Pons (tissue), 1 donor: ENCODE data around the gene TMCC2.
"Not testable (repeated sequence)": the region's sequence is repeated elsewhere in the genome, so short reads cannot be mapped to it uniquely, and the experiment has no call there.

Experiments used
- DNase-seq: peaks from one replicate; pipeline ENCODE4 v3.0.0-alpha.2; 2016; ENCODE audit warnings: low spot score

TMCC2 gene

DNA sequence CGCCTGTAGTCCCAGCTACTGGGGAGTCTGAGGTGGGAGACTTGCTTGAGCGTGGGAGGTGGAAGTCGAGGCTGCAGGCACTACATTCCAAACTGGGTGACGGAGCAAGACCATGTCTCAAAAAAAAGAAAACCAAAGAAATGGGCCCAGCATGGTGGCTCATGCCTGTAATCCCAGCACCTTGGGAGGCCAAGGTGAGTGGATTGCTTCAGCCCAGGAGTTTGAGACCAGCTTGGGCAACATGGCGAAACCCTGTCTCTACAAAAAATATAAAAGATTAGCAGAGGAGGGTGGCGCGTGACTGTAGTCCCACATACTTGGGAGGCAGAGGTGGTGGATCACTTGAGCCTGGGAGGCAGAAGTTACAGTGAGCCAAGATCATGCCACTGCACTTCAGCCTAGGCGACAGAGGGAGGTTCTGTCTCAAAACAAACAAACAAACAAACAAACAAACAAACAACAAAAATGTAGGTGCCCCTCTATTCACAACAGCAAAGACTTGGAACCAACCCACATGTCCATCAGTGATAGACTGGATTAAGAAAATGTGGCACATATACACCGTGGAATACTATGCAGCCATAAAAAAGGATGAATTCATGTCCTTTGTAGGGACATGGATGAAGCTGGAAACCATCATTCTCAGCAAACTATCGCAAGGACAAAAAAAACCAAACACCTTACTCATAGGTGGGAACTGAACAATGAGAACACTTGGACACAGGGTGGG is 53.1 kb downstream of the TMCC2 start:
- not testable (repeated sequence) for DNase-seq

DNA sequence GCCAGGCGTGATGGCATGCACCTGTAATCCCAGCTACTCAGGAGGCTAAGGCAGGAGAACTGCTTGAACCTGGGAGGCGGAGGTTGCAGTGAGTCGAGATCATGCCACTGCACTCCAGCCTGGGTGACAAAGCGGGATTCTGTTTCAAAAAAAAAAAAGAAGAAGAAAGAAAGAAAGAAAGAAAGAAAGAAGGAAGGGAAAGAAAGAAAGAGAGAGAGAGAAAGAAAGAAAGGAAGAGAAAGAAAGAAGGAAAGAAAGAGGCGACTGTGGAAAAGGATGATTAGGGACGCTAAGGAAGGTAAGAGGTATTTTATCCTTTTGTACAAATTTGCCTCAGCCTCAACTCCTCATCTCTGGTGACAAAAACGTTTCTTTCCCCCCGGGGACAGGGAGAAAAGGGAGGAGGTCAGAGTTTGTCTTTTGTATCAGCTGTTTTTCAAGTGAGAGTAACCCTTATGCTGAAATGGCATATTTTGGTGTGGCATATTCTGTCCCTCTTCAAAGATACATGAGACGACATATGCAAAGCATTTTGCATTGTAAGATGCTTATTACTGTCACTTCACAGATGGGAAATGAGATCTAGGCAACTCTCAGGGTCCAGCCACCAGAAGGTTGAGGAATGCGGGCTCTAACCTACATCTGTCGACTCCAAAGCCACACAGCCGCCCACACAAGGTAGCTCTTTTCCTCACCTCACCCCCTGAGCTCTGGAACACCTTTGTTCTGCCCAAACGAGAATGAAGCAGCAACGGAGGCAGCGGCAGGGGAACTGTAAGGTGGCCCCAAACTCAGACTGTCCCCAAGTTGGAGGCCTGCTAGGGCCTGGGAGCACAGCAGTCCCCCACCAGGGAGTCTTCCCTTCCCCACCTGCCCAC is 55.8 kb downstream of the TMCC2 start:
- DNase-seq = no peak

DNA sequence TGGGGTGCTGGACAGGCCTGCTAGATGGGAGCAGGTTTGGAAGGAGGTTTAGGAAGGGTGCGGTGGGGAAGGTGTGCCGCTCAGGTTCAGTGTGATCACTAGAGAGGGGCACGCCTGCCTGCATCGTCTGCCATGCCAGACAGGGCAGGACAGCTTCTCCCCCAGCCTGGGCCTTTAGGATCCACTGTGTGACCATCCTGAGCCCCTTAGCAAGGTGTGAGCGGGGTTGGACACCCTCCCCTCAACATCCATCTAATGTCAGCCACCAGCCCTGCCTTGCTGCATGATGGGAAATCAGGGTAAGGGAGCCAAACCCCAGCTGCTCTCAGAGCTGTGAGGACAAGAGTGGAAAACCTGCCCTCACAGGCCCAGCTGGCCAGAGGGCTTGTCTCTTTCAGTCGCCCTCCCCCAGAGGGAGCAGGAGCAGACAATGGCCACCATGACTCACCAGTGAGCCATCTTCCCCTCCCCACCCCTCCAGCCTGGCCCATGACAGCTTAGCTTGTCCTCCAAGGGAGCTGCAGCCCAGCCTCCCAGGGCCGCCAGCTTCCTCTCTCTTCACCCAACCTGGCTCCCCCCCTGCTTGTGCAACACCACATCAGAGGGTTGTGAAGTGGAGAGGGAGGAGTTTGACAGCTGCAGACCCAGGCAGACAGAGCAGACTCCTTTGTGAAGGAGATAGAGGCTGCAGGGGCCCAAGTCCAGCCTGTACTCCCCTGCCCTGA is 56.8 kb downstream of the TMCC2 start:
- peak; percentile 95 for DNase-seq

DNA sequence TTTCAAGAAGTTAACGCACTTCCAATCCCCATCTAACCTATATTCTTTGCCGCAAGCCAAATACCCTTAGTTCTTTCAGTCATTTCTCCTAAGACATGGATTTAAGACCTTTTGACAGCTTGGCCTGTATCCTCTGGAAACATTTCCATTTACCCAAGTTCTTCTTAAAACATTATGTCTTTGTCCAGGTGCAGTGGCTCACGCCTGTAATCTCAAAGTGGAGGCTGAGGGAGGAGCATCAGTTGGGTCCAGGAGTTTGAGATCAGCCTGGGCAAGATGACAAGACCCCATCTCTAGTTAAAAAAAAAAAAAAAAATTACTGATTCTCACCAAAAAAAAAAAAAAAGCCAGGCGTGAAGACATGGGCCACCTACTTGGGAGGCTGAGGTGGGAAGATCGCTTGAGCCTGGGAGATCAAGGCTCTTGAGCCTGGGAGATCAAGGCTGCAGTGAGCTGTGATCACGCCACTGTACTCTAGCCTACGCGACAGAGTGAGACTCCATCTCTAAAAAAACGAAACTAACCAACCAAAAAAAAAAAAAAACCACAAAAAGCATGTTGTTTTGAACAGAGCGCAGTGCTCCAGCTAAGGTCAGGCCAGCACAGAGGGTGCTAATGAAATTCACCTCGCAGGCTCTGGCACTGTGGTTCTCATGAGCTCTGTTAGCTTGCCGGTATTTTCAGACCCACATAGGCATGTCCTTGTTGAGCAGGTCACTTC is 57.8 kb downstream of the TMCC2 start:
- no peak for DNase-seq

DNA sequence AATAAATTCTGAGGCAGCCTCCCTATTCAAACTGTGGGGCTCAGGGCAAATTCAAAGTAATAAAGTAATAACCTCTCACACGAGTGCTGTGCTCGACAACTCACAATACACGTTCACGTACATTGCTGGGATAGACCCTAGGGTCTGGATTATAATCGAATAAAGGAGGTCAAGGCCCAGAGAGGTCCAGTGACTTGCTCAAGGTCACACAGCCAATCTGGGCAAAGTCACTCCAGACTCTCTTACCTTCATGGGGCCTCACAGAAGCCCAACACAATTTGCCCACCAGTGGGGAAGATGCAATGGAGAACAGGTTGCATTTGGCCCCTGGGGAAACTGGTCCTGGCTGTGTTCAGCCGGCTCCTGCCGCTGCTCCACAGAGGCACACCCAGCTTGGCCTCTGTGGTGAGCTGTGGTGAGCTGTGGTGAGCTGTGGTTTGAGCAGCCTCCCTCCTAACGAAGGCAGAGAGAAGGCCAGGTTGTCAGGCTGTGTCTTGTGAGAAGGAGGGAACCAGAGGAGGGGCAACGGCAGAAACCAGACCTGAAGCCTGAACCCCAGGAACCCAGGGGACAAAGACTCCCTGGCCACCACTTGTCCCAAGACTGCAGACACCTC is 58.7 kb downstream of the TMCC2 start:
- no peak for DNase-seq

DNA sequence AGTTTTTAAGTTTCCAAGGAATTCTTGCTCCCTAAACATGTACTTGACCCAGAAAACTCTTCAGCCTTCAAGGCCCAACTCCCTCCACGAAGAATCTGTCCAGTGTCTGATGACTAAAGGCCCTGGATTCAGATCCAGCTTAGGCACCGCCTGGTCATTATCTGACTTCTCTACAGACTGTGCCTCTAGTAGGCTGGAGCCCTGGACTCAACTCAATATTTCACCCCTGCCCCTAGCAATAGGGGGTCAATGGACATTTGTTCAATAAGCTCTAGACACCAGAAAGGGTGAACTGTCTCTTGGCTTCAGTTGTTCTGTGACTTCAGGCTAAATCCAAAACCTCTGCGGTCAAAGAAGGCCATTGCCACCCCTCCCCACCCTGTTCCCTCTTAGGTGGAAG is 59.3 kb downstream of the TMCC2 start:
- DNase-seq = no peak

DNA sequence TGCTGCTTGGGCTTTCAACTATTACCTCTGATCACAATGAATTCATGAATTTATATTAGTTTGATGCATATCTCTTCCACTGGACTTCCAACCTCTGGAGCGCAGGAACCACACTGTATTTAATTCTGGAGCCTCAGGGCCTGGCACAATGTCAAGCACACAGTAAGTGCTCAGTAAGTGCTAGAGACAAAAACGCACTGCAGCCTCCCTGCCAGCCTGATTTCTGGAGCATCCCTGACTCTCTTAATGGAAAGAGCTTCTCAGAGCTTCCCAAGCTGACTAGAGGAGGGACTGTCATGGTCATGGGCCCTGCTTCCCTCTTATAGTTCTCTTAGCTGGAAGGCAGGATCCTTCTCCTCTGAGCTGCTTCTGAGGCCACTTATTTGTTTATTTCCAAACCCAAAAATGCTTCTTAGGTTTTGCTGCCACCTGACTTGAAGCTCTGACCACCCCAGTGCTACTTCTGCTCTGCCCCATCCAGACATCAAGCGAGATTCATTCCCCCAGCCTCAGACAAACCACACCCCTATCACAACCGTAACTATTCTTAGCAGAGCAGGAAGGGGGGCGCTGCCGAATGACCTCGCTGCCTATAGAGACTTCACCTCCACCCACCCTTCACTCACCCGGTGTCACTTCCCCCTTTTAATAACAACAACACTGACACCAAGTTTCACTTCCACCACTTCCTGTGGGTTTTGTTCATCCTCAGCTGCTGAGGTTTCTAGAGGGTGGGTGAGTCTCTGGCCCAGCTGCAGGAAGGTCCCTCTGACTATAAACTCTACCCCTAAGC is 60.2 kb downstream of the TMCC2 start:
- peak; percentile 90 for DNase-seq

DNA sequence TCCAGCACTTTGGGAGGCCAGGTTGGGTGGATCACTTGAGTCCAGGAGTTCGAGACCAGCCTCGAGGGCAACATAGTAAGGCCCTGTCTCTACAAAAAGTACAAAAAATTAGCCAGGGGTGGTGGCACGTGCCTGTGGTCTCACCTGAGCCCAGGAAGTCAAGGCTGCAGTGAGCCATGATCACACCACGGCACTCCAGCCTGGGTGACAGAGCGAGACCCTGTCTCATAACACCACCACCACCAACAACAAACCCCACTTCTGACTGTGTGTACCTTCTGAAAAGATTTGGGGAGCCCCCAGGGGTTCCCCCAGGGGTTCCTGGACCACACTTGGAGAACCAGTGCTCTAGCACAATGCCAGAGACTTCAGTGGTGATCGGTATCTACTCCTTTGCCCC is 63.9 kb downstream of the TMCC2 start:
- DNase-seq = no peak

DNA sequence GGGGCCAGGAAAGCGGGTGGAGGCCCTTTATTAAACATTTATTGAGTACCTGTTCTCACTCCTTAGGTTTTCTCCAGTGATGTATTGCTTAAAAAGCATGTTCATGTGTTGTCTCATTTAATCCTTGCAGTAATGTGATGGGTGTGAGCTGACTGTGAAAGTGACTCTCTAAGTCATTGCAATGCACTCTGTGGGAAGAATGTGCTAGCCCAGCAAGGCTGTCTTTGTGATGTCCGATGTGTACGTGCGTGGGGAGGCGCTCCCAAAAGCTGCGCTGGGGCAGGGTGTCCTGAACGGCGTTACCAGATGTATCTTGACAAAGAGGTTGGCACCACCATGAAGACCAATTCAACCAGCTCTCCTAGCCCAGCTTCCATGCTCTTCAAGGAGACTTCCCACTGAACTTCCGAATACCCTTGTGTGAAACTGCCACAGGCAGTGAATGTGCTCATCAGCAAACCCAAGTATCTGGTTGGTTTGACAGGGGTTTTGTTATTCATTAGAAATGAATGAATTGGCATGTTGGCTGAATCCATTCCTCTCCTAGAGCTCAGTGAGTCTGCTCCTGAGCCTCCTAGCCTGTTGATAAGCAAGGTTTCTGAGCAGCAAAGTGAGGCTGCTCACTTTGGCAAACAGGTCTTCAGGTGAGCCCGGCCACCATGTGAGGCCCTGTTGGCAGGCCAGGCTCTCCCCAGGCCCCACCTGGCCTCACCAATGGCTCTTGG is 65.8 kb downstream of the TMCC2 start:
- no peak for DNase-seq

DNA sequence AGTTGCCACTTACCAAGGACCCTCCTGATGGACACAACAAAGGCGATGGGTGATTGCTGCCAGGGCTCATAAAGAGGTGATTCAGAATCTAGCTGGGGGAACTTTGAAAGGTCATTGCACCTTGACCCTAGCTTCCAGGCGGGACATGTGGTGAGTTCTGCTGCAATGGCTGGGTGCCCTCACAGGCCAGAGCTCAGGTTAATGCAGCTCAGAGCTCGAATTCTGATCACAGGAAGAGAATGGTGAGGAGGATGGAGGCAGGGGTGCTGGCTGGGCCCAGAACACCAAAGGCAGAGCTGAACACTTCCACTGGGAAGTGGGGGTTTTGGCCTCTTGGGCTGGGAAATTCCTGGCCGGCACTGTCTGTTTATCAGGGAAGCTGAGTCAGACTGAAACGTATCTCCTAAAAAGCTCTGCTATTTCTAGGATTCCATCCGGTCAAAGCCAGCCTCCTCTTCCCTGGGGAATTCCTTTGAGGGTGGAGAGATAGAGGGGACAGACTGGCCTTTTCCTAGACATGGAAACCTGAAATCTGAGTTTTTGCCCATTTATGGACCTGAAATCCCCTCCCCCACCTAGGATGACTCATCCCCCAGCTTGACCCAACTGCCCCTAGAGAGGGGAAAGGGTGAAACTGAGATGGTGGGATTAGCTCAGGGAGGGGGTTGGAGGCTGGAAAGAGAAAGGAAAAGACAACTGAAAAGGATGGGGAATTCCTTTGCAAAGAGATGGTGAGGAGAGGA is 66.6 kb downstream of the TMCC2 start:
- DNase-seq = no peak

DNA sequence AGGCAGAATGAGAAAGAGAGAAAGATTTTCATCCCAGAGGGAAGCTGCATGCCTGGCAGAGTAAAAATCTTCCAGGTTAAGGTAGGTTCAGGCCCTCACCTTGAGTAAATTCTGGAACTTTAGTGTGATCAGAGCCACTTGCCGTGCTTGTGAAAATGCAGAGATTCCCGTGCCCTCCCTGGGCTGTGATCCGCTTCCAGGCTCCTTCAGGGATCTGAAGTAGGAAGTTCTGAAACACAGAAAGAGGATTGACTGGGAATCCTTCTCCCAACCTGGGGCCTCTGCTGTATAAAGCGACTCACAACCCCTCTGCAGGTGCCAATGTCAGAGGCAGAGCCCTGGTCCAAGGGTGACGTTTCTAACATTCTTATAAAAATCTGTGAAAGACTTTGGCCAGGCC is 67.2 kb downstream of the TMCC2 start:
- no peak for DNase-seq

DNA sequence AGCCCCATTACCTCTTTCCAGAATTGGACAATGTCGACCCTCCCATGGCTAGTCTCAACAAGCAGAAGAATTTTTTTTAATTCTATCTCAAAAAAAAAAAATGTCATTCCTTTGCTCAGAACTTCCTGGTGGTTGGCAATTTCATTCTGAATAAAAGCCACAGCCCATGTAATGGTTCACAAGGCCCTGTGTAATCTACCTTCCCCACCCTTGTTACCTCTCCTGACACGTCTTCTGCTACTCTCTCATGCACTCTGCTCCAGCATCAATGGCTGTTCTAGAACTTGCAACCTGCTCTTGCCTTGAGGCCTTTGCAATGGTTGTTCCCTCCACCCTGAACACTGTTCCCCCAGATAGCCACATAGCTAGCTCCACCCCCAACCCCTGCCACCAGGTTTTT is 68.4 kb downstream of the TMCC2 start:
- DNase-seq = no peak

DNA sequence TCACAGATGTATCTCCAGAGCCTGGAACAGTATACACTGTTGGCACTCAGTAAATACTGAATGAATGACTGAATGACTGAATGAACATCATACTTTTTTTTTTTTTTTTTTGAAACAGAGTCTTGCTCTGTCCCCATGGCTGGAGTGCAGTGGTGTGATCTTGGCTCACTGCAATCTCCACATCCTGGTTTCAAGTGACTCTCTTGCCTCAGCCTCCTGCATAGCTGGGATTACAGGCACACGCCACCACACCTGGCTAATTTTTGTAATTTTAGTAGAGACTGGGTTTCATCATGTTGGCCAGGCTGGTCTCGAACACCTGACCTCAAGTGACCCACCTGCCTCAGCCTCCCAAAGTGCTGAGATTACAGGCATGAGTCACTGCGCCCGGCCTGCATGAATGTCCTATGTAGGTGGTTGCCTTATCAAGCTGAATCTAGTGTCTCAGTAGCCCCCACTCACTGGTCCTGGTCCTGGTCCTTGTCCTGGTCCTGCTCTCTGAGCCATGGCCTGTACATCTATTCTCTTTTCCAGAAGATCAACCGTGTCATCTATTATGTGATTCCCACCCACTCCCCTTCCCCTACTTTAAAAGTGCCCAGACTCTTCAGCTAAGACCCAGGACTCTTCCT is 69.9 kb downstream of the TMCC2 start:
- not testable (repeated sequence) for DNase-seq

DNA sequence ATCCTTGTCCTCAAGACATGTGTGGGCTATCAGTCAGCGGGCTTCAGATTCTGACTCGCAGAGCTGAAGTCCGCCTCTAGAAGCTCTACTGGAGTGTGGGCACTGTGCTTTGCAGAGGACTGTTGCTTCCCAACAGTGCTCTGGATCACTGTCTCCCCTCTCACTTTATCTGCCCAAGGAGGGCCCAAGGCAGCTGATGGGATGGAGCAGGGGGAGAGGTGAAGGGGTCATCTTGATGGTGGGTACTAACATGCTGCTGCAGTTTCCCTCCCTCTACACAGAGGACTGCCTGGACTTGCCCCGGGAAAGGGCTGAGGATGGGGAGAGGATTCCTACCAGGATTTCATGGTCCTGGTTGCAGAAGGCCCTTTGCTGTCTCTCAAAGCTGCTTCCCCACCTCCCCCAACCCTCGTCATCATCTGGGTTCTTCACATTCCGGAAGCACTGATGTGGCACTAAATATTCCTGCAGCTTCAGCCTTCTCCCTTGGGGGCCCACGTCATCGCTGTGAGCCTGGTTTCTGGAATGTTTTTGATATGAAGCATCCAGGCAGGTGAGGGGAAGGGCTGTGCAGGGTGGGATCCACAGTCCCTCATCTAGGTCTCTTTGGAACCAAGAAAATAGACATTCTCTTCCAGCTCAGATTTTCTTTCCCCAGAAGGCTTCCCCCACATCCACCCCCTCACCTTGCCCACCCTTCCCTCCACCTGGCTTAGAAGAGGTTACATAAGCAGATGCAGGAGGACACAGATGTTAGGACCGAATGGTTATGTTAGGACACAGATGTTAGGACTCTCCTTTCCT is 70.6 kb downstream of the TMCC2 start:
- DNase-seq = no peak

DNA sequence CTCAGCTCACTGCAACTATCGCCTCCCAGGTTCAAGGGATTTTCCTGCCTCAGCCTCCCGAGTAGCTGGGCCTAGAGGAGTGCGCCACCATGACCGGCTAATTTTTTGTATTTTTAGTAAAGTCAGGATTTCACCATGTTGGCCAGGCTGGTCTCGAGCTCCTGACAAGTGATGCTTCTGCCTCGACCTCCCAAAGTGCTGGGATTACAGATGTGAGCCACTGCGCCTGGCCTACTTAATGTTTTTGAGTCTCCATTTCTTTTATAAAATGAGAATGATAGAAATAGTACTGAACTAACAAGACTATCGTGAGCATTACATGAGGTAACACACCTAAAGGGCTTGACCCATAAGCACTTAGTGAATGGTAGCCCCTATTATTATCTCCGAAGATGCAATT is 72.4 kb downstream of the TMCC2 start:
- DNase-seq = no peak

DNA sequence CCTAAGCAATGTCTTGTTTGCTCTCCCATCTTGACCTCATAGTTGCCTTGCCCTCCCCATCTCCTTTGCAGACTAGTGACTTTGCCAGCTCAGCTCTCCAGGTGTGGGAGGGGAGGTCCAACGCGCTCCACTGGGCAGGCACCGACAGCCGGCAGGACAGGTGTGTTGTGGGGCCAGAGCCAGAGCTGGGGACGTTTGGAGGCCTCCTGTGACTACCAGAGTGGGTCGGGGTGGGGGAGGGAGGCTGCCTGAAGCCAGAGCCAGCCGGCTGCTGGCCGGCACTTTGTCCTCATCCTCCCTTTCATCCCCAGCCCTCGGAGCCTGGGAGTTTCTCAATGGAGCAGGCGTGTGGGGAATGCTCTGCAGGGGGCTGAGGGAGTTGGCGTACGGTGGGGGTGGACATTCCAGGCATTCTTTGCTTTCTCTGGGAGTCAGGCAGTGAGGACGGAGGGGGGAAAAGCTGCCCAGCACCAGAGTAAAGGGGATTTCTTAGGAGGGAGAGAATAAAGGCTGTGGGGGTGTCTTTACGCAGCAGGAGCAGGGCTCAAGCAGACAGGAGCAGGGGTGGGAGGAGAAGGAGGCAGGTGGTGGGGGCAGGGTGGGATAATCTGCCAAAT is 73.6 kb downstream of the TMCC2 start:
- DNase-seq = no peak

DNA sequence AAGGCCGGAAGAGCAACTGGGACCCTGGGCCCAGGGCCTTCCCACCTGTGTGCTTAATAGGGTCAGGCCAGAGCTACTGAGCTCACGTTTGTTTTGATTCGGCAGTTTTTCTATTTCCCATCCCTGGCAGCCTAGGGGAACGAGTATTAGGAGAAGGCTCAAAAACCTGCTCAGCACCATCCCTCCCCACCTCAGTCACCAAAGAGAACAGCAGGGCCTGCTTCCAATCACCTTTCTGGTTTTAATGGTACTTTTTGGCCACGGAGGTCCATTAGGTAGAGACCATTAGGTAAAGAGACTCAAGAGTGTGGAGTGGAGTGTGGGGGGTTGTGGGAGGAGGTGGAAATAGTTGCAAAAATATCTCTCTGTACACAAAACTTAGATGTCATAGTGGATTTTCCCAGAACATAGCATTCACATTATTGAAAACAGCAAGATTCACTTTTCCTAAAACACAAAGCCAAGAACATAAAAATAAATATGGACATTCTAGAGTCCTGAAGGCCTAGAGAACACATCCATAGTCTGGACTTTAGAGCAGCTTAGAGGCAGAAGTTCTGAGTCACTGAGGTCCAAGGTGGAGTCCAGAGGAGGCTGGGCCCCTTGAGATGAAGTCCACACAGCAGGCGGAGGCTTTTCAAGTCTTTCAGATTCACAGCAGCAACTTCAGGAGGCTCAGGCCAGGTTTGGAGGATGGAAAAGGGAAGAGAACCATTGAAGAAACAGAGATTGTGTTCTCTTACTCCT is 74.3 kb downstream of the TMCC2 start:
- DNase-seq = no peak
